RWPE2 (cell line): ENCODE results near the gene C1RL.

Experiments
- ATAC-seq: fragments of 200-7000 bp; cut with Tn5 transposase; 3 replicates; pipeline ENCODE4 v1.9.1; 2021; ENCODE audit warnings: low read depth
- DNase-seq: peaks from one replicate; pipeline ENCODE4 v3.0.0-alpha.2; 2020; ENCODE audit warnings: low spot score
- H3K27ac ChIP-seq: fragments of 450-650 bp; 2 replicates; pipeline ENCODE4 v1.5.1; 2017; ENCODE audit warnings: mild to moderate bottlenecking; ENCODE audit not compliant: poor library complexity, severe bottlenecking
- H3K27me3 ChIP-seq: fragments of 250-450 bp; sonication (Bioruptor Pico); 2 replicates; pipeline ENCODE4 v1.5.1; 2021; ENCODE audit warnings: mild to moderate bottlenecking, moderate library complexity; ENCODE audit not compliant: insufficient read depth, poor library complexity, severe bottlenecking
- H3K36me3 ChIP-seq: fragments of 250-450 bp; sonication (Bioruptor Pico); 2 replicates; pipeline ENCODE4 v1.5.1; 2020; ENCODE audit warnings: low read depth, mild to moderate bottlenecking, moderate library complexity
- H3K4me1 ChIP-seq: fragments of 250-450 bp; sonication (Bioruptor Pico); 2 replicates; pipeline ENCODE4 v1.5.1; 2021; ENCODE audit warnings: mild to moderate bottlenecking, moderate library complexity; ENCODE audit not compliant: insufficient read depth, poor library complexity, severe bottlenecking
- H3K4me3 ChIP-seq: fragments of 250-450 bp; sonication (Bioruptor Pico); 2 replicates; pipeline ENCODE4 v1.5.1; 2021; ENCODE audit warnings: mild to moderate bottlenecking, moderate library complexity; ENCODE audit not compliant: severe bottlenecking
- H3K9me3 ChIP-seq: fragments of 250-450 bp; sonication (Bioruptor Pico); 2 replicates; pipeline ENCODE4 v1.5.1; 2021; ENCODE audit warnings: mild to moderate bottlenecking, moderate library complexity; ENCODE audit not compliant: severe bottlenecking
- TF ChIP-seq, protein P1 (sequence below): fragments of 450-650 bp; IDR thresholded peaks from one replicate; pipeline ENCODE4 v1.5.1; 2017; ENCODE audit warnings: mild to moderate bottlenecking, moderate library complexity; ENCODE audit not compliant: poor library complexity, severe bottlenecking

C1RL gene

DNA sequence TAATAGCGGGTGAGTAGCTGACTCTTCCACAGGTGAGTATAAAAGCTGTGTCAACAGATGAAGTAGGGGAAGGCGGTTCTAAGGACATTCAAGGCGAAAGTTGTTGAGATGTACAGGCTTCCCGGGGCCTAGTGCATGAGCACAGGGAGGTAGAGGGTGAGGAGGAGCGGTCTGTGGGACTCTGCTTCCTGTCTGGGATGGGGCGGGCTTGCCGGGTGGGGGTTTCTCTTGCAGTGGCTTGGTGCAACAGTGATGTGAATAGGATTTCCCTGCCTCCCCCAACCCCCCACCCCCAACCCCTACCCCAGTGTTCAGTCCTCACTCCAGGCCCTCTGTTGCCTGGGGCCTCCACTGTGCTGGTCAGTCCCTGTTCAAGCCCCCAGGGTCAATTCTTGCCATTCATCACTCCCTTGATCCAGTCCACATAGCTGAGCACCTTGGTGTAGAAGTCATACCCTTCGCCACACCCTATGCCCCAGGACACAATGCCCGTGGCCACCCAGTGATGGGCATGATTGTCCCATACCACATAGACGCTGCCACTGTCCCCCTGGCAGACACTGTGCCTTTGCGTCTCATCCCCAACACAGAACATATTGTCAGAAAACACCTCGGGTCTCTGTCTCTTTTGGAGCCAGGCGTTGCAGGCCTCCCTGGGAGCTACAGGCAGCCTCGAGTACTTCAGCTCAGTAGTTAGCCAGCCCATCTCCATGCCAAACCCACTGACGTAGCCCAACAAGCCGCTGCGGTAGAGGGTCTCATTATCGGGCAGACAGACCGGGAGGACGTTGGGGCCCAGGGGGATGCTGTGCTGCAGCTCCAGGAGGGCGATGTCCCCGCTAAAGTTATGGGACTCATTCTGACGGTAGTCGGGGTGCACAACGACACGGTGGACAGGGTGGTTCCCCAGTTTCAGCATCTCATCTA, 12.7 kb downstream of the C1RL start:
- H3K27me3 ChIP-seq, result no peaks in the 10 kb centered on the region
- H3K36me3 ChIP-seq, result no peaks in the 10 kb centered on the region
- H3K9me3 ChIP-seq, result no peaks in the 10 kb centered on the region
- TF ChIP-seq, protein P1, sequence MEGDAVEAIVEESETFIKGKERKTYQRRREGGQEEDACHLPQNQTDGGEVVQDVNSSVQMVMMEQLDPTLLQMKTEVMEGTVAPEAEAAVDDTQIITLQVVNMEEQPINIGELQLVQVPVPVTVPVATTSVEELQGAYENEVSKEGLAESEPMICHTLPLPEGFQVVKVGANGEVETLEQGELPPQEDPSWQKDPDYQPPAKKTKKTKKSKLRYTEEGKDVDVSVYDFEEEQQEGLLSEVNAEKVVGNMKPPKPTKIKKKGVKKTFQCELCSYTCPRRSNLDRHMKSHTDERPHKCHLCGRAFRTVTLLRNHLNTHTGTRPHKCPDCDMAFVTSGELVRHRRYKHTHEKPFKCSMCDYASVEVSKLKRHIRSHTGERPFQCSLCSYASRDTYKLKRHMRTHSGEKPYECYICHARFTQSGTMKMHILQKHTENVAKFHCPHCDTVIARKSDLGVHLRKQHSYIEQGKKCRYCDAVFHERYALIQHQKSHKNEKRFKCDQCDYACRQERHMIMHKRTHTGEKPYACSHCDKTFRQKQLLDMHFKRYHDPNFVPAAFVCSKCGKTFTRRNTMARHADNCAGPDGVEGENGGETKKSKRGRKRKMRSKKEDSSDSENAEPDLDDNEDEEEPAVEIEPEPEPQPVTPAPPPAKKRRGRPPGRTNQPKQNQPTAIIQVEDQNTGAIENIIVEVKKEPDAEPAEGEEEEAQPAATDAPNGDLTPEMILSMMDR, result no peak
- no peak overlapping the region for H3K27ac ChIP-seq
- H3K4me3 ChIP-seq, result no peak overlapping the region
- DNase-seq, result no peak
- no peaks in the 10 kb centered on the region for H3K4me1 ChIP-seq
- no peak; the same call in 2 of the 3 replicates for ATAC-seq

DNA sequence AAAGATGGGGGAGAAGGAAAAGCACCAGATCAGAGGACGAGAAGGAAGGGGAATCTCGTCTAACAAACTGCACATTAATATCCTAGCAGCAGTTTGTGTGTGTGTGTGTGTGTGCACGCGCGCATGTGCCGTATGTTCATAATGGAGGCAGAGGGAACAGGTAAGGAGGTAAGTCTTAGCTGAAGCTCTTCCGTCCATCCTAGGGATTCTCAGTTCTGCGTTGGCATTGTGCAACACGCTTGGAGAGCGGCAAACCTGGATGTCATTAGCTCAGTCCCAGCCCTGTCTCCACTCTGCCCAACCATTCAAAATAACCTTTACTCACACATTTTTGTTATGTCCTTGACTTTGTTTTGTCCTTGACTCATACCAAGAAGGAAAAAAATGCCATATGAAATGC, 15.1 kb downstream of the C1RL start:
- no peak for DNase-seq
- H3K4me1 ChIP-seq, result no peaks in the 10 kb centered on the region

DNA sequence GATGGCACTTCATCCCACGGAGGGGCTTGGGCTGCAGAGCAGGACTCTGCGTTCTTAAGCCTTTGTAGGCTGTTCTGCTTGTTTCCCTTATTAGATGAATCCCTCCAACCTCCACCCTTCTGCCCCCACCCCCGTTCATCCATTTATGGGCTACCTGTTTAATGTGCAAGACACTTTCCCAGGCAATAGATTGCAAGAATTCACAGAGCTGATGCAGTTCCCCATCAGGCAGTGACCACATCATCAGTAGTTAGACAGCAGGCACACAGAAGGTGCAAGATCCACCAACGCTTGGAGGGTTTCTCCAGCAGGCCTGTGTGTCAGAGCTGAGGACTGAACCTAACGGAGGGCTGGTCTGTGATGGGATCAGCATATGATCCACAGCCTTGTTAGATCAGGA, 15.5 kb downstream of the C1RL start:
- Histone ChIP-seq H3K36me3 (no peaks in the 10 kb centered on the region; the same call in 1 of the 2 replicates), H3K4me3 (no peak overlapping the region), H3K27me3 (no peaks in the 10 kb centered on the region), H3K27ac (no peak overlapping the region), H3K9me3 (no peaks in the 10 kb centered on the region), H3K4me1 (no peaks in the 10 kb centered on the region)
- DNase-seq (no peak), ATAC-seq (no peak)
- TF ChIP-seq, protein P1, result no peak

More for the DNA sequence above, 15.1 kb downstream of the C1RL start:
- Histone ChIP-seq H3K36me3 (no peaks in the 10 kb centered on the region), H3K4me3 (no peak overlapping the region), H3K27ac (no peak overlapping the region), H3K9me3 (no peaks in the 10 kb centered on the region), H3K27me3 (no peaks in the 10 kb centered on the region)
- TF ChIP-seq, protein P1, result no peak
- no peak for ATAC-seq

DNA sequence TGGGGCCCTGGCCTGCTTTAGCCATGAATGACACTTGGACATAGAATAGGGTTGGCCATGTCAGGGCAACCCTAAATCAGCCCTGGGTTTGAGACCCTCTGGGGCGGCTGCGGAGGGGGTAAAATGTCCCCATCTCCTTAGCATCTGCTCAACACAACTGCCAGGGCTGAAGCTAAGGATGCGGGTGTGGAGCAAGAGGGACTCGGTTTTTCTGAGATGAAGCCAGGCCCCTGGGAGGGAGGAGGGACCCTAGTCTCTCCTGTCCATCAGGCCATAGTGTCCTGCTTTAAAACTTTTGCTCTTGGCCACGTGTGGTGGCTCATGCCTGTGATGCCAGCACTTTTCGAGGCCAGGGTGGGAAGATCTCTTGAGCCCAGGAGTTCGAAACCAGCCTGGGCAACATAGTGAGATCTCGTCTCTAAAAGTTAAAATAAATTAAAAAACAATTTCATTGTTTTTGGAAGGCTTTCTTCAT, 16.0 kb downstream of the C1RL start:
- Histone ChIP-seq H3K9me3 (no peaks in the 10 kb centered on the region), H3K27me3 (no peaks in the 10 kb centered on the region), H3K4me1 (no peaks in the 10 kb centered on the region), H3K36me3 (peaks cover under 1% of the 10 kb centered on the region; the same call in 1 of the 2 replicates), H3K27ac (no peak overlapping the region), H3K4me3 (no peak overlapping the region)
- no peak for DNase-seq
- ATAC-seq, result no peak
- TF ChIP-seq, protein P1, result no peak
